Gastroesophageal sphincter (tissue), 3 donors: ENCODE data around the gene ETFA.

Experiments
- EP300 ChIP-seq: sonication (generic); formaldehyde crosslinking; IDR thresholded peaks from one replicate; pipeline ENCODE4 v1.6.1; 2017; ENCODE audit warnings: antibody characterized with exemption, mild to moderate bottlenecking
- POLR2A ChIP-seq, 2 donors: fragments of 450-650 bp; IDR thresholded peaks; one replicate each; pipeline ENCODE4 v1.6.1; 2017; ENCODE audit warnings: antibody characterized with exemption in 2 of 2, mild to moderate bottlenecking in 2 of 2, moderate library complexity in 1 of 2
- POLR2AphosphoS5 ChIP-seq: sonication (generic); formaldehyde crosslinking; IDR thresholded peaks from one replicate; pipeline ENCODE4 v1.6.1; 2017; ENCODE audit warnings: antibody characterized with exemption
- TF ChIP-seq, protein P1 (sequence below), 4 experiments: fragments of 200-600 bp in 2 of 4; fragments of 450-650 bp in 2 of 4; sonication (generic) in 1 of 4; IDR thresholded peaks; one replicate each; pipeline ENCODE4 v1.5.1; 2017 to 2019; ENCODE audit warnings: antibody characterized with exemption in 4 of 4, mild to moderate bottlenecking in 2 of 4, moderate library complexity in 2 of 4

DNA sequence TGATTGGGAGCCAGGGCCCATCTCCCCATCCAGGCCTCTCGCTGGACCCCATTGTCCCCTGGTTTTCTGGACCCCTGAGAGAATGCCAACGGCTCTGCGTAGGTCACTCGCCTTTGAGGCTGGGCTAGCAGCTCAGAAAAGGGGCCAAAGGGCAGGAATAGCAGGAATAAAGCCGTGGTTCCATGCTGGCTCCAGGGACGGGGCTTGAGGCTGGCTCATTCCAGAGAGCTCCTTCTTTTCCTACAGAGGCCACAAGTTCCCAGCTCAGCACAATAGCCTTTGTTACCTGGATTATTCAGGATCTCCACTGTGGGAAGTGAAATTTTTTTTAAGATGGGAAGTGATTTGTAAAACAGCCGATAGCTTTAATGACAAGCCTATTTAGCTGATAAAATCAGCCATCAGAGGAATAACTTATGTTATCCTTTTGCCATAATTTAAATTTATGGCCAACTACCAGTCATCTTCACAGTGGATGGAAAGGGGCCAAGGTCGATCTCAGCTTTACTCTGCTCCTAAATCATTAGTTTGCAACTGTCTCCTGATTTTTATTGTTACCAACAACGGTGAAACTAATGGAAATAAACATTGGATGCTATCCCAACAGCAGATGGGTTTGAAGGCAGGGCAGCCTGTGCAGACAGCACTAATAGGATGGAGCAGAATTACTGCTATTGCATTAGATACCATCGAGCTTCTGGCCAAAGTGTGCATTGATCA, 127.2 kb downstream of the ETFA start:
- TF ChIP-seq, protein P1, sequence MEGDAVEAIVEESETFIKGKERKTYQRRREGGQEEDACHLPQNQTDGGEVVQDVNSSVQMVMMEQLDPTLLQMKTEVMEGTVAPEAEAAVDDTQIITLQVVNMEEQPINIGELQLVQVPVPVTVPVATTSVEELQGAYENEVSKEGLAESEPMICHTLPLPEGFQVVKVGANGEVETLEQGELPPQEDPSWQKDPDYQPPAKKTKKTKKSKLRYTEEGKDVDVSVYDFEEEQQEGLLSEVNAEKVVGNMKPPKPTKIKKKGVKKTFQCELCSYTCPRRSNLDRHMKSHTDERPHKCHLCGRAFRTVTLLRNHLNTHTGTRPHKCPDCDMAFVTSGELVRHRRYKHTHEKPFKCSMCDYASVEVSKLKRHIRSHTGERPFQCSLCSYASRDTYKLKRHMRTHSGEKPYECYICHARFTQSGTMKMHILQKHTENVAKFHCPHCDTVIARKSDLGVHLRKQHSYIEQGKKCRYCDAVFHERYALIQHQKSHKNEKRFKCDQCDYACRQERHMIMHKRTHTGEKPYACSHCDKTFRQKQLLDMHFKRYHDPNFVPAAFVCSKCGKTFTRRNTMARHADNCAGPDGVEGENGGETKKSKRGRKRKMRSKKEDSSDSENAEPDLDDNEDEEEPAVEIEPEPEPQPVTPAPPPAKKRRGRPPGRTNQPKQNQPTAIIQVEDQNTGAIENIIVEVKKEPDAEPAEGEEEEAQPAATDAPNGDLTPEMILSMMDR (IDR thresholded peaks at IDR 0.05): no peak
- TF ChIP-seq POLR2A (IDR thresholded peaks at IDR 0.05): no peak
- TF ChIP-seq POLR2AphosphoS5: no peak
- TF ChIP-seq EP300: no peak
